Anterior cingulate cortex (tissue), 58 donors: Measurements from ENCODE around the gene HOXD13.

Experiments used
- DNase-seq, 58 donors: peaks; one replicate each; lab custom pipeline; 2025; lab: John Stamatoyannopoulos, UW

Gene HOXD13

DNA sequence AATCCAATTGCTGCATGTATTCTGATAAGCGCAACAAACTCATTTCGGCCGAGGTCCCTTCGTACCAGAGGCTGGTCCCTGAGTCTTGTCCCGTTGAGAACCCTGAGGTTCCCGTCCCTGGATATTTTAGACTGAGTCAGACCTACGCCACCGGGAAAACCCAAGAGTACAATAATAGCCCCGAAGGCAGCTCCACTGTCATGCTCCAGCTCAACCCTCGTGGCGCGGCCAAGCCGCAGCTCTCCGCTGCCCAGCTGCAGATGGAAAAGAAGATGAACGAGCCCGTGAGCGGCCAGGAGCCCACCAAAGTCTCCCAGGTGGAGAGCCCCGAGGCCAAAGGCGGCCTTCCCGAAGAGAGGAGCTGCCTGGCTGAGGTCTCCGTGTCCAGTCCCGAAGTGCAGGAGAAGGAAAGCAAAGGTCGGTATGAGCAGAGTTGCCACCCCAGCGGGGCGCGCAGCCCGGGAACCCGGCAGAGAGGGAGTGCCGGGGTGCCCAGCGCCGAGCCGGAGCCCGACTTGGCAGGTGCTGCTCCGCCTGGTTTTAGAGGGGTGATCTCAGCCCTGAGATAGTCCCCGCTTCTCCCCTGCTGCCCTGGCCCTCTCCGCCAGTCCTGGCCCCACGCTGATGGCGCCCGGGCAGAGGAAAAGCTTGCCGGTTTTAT lies 24.8 kb downstream of the HOXD13 start:
- no peak for DNase-seq

DNA sequence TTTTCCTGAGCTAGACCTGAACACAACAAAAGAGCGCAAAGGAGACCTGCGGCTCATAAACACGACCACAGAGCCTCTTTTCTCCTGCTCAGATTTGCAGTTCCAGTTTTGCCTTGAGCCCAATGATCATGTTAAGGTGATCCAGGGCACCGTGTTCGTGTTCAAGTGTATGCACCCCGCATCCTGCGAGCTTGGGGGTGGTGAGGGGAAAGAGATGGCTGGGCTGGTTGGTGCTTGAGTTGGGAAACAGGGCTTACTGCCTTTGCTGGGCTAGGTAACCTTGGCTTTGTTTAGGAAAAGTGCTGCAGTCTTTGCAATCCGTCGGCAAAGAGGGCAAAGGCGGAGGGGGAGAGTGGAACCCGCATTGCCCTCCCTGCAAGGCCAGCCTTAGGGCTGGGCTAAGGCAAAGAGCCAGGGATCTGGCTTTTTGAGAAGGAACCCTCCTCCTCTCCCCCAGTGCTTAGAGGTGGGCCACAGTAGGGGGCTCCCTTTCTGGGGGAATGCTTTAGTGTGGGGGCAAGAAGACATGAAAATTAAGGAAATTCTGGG lies 25.4 kb downstream of the HOXD13 start:
- no peak for DNase-seq

DNA sequence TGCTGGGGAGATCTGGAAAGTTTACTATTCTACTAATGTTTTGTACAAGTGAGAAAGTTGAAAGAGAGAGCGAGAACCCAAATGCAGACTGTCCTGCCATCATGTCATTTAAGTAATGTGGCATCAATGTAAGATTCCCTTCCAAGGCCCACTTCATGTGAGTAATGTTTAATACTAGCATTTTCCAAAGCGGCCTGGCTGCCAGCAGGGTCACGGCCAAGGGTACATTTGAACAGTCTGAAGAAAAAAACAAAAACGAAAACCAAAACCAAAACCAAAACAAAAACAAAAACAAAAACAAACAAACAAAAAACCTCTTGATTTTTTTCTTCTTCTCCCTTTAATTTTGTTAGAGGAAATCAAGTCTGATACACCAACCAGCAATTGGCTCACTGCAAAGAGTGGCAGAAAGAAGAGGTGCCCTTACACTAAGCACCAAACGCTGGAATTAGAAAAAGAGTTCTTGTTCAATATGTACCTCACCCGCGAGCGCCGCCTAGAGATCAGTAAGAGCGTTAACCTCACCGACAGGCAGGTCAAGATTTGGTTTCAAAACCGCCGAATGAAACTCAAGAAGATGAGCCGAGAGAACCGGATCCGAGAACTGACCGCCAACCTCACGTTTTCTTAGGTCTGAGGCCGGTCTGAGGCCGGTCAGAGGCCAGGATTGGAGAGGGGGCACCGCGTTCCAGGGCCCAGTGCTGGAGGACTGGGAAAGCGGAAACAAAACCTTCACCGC lies 26.2 kb downstream of the HOXD13 start:
- DNase-seq, result no peak

DNA sequence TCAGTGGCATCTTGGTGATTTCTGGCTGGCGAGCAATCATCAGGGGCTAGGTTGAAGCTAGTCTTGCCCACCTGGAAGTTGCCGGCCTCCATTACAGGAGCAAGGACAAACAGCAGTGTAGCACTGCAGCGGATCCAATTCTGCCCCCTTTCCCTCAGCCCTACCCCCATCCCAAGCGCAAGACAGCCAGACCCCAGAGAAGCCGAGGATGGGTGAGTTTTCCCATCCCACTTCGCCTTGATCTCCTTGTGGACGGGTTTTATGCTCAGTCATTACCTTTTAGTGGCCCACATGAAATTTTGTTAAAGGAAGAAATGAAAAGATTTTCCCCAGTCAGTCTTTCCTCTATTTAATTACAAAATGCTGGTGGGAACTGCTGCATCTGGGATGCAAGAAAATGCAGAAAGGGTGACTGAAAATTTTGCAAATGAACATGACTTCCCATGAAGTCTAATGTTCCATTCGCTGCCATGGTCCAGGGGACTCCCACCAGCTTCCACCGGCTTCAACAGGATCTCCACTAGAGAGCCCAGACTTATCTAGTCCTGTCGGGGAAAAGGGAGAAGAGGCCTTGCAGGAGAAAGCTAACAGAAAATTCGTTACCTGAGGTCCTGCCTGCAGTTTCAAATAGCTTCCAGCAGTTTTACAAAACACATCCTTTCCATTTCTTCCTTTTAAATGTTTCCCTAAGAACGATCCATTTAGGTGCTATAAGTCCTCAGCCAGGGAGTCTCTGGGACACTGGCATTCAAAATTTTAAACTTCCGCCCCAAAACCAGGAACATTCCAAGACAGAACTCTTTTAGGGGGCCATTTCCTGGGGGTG lies 28.1 kb downstream of the HOXD13 start:
- DNase-seq, result no peak

DNA sequence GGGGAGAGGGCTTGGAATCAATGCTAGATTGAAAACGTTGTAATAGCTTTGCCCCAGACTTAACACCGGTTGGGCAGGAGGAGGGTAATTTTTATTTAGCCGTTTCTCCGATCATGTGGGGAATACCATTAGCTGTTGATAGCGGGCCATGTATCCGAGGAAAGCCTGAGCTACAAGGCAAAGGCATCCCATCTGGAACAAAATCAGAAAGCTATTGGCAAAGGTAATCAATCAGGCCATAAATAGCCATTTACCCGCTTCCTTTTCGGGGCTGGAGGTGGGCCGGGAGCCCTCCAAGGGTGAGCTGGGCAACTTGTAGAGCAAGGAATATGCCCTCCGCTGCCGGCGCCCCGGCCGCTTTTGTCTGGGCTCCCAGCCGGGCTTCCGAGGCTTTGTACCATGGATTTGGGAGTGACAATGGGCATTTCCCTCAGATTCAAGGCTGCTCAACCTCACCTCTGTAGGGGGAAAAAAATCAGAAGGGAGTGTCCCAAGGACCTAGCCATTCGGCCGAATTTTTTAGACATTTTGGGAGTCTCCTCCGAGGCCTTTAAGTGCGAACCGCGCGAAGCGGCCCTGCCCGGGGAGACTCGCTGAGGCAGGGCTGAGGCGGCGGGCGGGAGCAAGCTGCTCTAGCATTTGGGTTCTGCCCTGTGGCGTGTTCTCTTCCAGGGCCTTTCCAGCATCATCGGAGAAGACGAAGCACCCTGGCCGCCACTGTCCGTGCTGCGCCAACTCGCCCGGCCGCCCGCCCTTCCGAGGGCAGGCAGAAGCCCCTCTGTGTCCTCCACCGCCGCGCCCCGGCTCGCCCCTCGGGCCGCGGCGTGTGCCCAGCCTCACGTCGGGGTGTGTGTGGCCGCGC lies 28.9 kb downstream of the HOXD13 start:
- no peak for DNase-seq

DNA sequence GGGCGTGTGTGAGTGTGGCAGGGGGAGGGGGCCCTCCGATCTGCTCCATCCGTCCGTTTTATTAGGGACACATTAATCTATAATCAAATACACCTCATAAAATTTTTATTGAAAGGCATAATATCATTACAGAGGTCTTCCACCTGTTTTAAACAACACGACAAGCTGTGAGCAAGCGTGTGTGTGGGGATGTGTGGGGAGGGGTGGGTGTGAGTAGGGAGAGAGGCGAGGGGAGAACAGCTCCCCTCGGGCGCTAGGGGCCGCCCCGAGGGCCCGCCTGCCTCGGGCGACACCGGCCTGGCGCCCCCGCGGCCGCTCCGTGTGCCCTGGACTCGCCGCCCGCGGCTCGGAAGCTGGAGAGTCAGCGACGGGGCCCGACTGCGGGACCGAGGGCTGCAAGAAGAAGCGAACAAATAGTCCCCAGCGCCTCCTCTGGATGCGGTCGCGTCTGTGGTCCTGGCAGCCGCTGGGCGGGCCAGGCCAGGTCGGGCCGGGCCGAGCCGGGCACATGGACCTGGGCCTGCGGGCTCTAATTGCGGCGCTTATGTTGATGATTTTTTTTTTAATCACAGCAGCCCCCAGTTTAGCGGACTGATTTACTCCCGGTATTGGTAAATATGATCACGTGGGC lies 29.6 kb downstream of the HOXD13 start:
- no peak for DNase-seq

DNA sequence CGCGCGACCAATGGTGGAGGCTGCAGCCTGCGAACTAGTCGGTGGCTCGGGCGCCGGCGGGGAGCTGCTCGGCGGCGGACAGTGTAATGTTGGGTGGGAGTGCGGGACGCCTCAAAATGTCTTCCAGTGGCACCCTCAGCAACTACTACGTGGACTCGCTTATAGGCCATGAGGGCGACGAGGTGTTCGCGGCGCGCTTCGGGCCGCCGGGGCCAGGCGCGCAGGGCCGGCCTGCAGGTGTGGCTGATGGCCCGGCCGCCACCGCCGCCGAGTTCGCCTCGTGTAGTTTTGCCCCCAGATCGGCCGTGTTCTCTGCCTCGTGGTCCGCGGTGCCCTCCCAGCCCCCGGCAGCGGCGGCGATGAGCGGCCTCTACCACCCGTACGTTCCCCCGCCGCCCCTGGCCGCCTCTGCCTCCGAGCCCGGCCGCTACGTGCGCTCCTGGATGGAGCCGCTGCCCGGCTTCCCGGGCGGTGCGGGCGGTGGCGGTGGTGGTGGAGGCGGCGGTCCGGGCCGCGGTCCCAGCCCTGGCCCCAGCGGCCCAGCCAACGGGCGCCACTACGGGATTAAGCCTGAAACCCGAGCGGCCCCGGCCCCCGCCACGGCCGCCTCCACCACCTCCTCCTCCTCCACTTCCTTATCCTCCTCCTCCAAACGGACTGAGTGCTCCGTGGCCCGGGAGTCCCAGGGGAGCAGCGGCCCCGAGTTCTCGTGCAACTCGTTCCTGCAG lies 30.3 kb downstream of the HOXD13 start, which contains the start of gene HOXD9:
TSS of gene HOXD9 (plus strand) at position 37 of the 728 bp plus-strand sequence. CDS start at position 87, 50 bp downstream.
- no peak for DNase-seq

DNA sequence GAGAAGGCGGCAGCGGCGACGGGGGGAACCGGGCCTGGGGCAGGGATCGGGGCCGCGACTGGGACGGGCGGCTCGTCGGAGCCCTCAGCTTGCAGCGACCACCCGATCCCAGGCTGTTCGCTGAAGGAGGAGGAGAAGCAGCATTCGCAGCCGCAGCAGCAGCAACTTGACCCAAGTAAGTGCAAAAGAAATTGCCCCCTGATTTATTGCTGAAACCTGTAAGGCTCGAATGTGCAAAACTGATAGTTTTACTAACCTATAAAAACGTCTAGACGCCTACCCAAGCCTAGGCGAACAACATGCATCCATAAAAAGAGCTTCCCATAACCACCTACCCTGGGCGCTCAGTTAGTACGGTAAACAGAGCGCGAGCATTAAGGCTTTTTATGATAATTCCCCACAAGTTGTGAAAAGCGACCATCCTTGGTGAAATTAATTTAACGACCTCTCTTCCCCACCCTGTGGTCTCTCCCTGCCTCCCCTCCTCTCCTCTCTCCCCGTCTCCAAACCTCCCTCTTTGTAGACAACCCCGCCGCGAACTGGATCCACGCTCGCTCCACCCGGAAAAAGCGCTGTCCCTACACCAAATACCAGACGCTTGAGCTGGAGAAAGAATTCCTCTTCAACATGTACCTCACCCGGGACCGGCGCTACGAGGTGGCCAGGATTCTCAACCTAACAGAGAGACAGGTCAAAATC lies 31.0 kb downstream of the HOXD13 start:
- DNase-seq, result no peak

DNA sequence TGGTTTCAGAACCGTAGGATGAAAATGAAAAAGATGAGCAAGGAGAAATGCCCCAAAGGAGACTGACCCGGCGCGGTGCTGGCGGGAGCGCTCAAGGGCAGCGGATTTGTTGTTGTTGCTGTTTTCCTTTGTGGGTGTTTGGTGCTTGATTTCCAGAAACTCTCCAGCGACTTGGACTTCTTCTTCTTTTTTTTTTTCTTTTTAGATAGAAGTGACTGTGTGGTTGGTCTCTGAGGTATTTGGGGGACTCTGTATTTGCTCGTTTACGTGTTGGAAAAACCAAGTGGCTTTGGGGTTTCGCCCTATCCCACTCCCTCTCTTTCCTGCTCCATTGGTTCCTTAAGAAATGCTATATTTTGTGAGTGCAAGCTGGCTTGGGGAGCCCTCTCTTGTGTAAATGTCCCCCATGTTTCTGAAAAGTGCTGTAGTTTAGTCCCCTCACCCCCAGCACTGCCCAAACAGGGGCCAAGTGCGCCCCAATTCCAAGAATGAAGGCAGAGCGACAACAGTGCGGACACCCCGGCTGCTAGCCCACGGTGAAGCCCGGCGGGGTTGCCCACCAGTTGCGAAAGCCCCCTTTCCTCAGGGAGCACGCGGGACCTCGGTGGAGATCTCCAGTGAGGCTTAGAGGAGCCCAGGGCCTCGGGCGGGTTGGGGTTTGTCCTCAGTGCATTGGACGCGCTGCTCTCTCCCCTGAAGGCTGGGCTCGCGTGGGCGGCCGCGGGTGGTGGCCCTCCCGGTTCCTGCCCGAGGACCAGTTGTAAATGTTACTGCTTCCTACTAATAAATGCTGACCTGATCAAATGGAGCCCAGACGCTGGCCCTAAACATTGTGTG lies 31.8 kb downstream of the HOXD13 start:
- DNase-seq, result no peak

DNA sequence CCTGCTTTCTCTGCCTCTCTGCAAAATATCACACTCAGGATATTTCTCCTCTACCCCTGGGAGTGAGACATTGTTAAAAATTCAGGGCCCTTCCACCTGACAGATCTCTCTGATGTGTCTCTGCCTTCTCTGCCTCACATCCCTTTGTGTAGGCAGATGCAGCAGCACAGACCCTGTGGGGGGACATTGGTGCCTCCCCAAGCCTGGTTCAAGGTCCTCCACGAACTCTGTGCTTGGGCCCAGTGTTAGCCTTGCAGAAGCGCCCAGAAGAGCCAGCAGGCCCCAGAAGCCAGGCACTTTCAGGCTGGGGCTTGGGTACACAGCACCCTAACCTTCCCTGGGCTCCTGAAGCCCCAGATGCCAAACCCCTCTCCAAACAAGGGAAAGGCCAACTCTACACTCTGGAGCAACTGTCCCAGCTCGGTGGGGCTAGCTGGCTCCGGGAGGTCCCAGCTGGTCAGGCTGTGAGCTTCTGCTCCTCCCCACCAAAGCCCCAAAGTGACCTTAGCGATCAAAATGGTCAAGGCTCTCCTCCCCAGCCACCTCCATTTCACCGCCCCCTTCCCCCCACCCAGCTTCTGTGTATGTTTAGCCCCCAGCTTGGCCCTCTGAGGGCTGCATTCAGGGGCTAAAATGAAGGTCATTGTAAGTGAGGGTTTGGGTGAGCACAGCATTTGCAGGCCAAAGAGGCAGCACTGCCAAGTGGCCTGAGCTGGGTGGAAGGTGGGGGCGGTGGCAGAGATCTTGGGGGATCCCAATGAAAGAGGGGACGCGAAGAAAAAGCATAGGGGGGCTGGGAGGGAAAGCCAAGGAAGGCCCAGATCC lies 32.6 kb downstream of the HOXD13 start:
- DNase-seq, result no peak

DNA sequence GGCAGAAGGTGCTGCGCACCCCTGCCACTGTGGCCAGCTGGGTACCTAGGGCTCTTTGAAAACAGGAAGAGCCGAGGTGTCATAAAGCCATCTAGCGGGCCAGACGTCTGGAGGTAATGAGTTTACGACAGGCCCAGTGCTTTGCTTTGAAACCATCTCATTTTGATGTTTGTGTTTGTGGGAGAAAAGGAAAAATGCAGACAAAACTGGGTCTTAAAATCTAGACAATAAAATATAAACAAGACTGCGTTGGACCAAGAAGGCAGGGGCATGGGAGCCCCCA lies 33.2 kb downstream of the HOXD13 start:
- no peak for DNase-seq

DNA sequence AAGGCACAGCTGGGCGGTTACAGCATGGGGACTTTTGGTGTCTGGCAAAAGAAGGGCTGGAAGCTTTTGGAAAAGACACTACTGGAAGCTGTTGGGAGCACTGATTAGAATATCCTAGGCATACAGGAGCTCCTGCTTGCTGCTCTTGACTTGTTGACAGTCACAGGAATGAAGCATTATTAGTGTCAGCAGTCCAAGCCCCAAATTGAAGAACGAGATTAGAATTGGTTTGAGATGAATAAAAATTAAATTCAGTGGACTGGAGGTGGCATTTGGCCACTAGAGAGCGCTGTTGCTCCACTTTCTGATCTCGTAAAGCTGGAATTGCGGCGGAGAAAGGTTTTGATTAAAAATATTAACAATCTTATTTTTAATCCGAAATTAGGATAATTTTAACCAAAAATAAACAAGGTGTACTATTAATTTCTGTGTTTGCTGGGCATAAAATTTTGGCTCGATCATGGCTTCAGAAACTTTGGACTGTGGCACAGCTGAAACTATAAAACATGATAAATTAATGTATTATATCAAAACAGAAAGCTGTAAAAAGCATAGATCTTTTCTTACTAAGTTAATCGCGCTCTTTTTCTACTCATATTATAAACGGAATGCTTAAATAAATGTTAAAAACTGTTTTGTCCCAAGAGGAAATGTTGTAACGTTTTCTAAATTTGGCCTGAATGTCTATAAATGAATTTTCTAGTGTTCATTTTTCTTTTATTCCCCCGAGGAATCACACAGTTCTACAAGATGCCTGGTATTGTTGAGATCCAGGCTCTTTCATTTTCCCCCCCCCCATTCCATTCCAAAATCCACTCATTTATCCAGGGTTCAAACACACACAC lies 34.6 kb downstream of the HOXD13 start:
- DNase-seq, result peak in 40 of 58 donors; percentile 0 to 80 (median 26)

DNA sequence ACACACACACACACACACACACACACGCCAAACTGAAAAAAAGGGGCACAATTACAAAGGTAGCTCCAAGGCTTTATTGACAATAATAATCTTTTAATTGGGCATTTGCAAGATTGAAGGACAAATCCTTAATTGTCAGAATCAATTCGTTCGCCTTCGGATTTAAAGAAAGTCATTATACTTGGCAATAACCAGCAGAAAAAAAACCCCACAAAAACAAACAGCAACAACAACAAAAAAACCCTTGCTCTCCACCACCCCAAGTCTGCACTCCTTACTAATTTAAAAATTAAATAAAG lies 35.2 kb downstream of the HOXD13 start:
- DNase-seq, result no peak

DNA sequence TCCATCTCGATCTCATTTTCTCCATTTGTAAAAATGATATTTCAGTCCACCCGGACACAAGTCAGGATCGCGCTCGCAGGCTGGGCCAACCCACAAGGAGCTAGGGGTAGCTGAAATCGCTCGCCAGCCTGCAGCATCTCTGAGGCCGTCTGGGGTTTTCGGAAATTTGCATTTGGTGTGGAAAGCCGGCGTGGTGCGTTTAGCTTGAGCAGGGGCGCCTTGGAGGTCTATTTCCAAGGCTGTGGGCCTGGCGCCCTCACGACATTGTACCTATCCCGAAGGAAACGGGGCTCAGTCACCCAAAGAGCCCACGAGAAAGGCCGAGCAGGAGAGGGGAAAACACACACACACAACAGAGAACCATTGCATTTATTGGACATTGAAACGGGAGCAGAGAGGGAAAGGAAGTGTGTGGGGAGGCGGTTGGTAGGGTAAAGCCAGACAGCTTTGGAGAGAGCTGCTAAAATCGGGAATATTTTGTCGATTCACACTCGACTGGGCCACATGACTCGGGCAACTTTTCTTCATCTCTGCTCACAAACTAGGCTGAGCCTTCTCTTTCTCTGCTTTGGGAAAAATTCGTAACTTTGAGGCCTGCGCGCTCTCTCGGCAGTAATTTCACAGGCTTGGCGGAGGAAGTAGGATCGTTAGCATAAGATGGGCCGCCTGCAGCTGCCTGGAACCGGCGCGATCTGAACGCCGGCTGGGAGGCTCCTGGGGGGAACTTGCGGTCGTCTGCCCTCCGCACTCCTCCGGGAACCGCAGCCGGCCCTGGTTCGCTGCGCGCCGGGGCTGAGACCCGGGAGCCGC lies 35.9 kb downstream of the HOXD13 start:
- no peak for DNase-seq
